DND-41 (cell line): ENCODE results near the gene MED12L.

Experiments used
- CTCF ChIP-seq: IDR thresholded peaks from 2 replicates; pipeline ENCODE4 v1.5.1; 2012; ENCODE audit warnings: borderline replicate concordance, low read length, moderate library complexity, mild to moderate bottlenecking; ENCODE audit not compliant: poor library complexity, severe bottlenecking; ENCODE audit errors: extremely low read depth
- EZH2 ChIP-seq: IDR thresholded peaks from 3 replicates; pipeline ENCODE4 v1.6.1; 2012; ENCODE audit warnings: borderline replicate concordance, low read depth, mild to moderate bottlenecking, moderate library complexity, low read length, inconsistent platforms; ENCODE audit not compliant: severe bottlenecking

- TF ChIP-seq CTCF (no peak), EZH2 (no peak)
These were observed 236.1 kb downstream of the MED12L start for GRCh38 chr3:151321526-151321925.
